ENCODE data around the gene S100Z.

DNA sequence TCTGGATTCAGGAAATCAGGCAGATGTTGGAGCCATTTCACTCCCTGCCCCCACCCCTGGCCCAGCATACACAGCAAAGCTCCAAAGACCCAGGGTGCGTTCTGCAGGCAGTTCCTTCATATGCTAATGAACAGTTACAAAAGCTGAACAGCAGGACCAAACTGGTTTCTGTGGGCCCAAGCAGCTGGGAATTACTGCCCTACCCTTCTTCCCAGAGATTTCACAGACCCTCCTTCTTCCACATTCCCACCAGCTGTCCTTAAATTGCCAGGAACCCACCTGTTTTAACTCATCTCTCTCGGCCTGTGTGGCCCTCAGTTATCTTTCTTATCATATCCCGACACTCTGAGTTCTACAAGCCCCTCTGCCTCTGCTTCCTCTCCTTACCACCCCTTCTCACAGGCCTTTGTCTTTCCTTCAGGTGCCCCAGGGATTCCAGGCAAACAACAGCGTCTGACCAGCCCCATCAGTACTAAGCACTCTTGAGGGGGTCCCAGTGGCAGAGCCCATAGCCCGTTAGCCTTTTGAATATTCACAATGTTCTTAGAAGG lies 41.6 kb upstream of the S100Z start:
- TF ChIP-seq EP300 (IDR thresholded peaks at IDR 0.05; ENCODE audit: borderline replicate concordance in 1 of 2, control insufficient read depth in 1 of 2, low read depth in 2 of 2, low read length in 2 of 2): no peak
- TF ChIP-seq NFYB (IDR thresholded peaks at IDR 0.05; ENCODE audit: insufficient read depth, low read depth, low read length): no peak
- no peak for TF ChIP-seq ZBTB4 (CRISPR knock-in tag; IDR thresholded peaks at IDR 0.05)
- no peak for TF ChIP-seq MEF2A (IDR thresholded peaks at IDR 0.05; ENCODE audit: insufficient read depth, low read depth, low read length)
- TF ChIP-seq POLR2AphosphoS2 (IDR thresholded peaks at IDR 0.05; ENCODE audit: low read depth, low read length): no peak
- no peak for TF ChIP-seq POLR2A (IDR thresholded peaks at IDR 0.05; ENCODE audit: low read depth, low read length)
- TF ChIP-seq CTCF (IDR thresholded peaks at IDR 0.05 in 2 of 3, conservative IDR thresholded peaks at IDR 0.05 in 1 of 3; ENCODE audit: control insufficient read depth in 2 of 3, extremely low read depth in 1 of 3, insufficient read depth in 1 of 3, low read depth in 3 of 3, low read length in 3 of 3): no peak
- TF ChIP-seq, protein P1, sequence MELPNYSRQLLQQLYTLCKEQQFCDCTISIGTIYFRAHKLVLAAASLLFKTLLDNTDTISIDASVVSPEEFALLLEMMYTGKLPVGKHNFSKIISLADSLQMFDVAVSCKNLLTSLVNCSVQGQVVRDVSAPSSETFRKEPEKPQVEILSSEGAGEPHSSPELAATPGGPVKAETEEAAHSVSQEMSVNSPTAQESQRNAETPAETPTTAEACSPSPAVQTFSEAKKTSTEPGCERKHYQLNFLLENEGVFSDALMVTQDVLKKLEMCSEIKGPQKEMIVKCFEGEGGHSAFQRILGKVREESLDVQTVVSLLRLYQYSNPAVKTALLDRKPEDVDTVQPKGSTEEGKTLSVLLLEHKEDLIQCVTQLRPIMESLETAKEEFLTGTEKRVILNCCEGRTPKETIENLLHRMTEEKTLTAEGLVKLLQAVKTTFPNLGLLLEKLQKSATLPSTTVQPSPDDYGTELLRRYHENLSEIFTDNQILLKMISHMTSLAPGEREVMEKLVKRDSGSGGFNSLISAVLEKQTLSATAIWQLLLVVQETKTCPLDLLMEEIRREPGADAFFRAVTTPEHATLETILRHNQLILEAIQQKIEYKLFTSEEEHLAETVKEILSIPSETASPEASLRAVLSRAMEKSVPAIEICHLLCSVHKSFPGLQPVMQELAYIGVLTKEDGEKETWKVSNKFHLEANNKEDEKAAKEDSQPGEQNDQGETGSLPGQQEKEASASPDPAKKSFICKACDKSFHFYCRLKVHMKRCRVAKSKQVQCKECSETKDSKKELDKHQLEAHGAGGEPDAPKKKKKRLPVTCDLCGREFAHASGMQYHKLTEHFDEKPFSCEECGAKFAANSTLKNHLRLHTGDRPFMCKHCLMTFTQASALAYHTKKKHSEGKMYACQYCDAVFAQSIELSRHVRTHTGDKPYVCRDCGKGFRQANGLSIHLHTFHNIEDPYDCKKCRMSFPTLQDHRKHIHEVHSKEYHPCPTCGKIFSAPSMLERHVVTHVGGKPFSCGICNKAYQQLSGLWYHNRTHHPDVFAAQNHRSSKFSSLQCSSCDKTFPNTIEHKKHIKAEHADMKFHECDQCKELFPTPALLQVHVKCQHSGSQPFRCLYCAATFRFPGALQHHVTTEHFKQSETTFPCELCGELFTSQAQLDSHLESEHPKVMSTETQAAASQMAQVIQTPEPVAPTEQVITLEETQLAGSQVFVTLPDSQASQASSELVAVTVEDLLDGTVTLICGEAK (IDR thresholded peaks at IDR 0.05; ENCODE audit: borderline replicate concordance): no peak
- no peak for TF ChIP-seq RFX5 (IDR thresholded peaks at IDR 0.05; ENCODE audit: low read depth, low read length)
- TF ChIP-seq SMC3 (IDR thresholded peaks at IDR 0.05; ENCODE audit: borderline replicate concordance, low read length): no peak
